Vagina (tissue), 2 donors: ENCODE measurements around the gene FSTL3. TPM values are rescaled to one million over a fixed set of nuclear protein-coding genes. Genes with fewer than 3 reads are reported as not detected.

Experiments
- DNase-seq, 2 donors: peaks; one replicate each; pipeline ENCODE4 v3.0.0-alpha.2; 2017; ENCODE audit errors: extremely low spot score in 2 of 2
- H3K27ac ChIP-seq: fragments of 200-600 bp; sonication (generic); one replicate; pipeline ENCODE4 v1.5.1; 2019
- H3K27me3 ChIP-seq: fragments of 200-600 bp; sonication (generic); one replicate; pipeline ENCODE4 v1.5.1; 2019
- H3K36me3 ChIP-seq, 2 donors: fragments of 200-600 bp; sonication (generic); one replicate each; pipeline ENCODE4 v1.5.1; 2017 to 2019
- H3K4me1 ChIP-seq: fragments of 200-600 bp; sonication (generic); one replicate; pipeline ENCODE4 v1.5.1; 2019
- H3K4me3 ChIP-seq, 2 donors: fragments of 200-600 bp; sonication (generic); 1 replicate in 1 of 2; 2 replicates in 1 of 2; pipeline ENCODE4 v1.5.1; 2016 to 2019
- H3K9me3 ChIP-seq: fragments of 200-600 bp; sonication (generic); one replicate; pipeline ENCODE4 v1.5.1; 2019
- CTCF ChIP-seq, 3 experiments: fragments of 450-650 bp in 2 of 3; fragments of 200-600 bp in 1 of 3; sonication (generic) in 1 of 3; IDR thresholded peaks; one replicate each; pipeline ENCODE4 v1.5.1; 2017 to 2019; ENCODE audit warnings: antibody characterized with exemption in 3 of 3, mild to moderate bottlenecking in 2 of 3, moderate library complexity in 2 of 3
- POLR2A ChIP-seq, 2 donors: fragments of 450-650 bp; IDR thresholded peaks; one replicate each; pipeline ENCODE4 v1.6.1; 2017; ENCODE audit warnings: antibody characterized with exemption in 2 of 2, mild to moderate bottlenecking in 2 of 2, moderate library complexity in 2 of 2
- POLR2AphosphoS5 ChIP-seq, 2 donors: sonication (generic); formaldehyde crosslinking; IDR thresholded peaks; one replicate each; pipeline ENCODE4 v1.9.0; 2017; ENCODE audit warnings: antibody characterized with exemption in 2 of 2, mild to moderate bottlenecking in 2 of 2, low read depth in 1 of 2; ENCODE audit not compliant: insufficient read depth in 1 of 2
- intact Hi-C: fragments of 100-400 bp; cut with DNase I; formaldehyde crosslinking; loops from one replicate; pipeline ENCODE4 v1.15.1; 2023
- total RNA-seq: library from RNA; depleted of rRNA; stranded (reverse); fragments of >200 nt; gene quantifications from one replicate; pipeline ENCODE4 v1.2.3, GENCODE V29; 2016

Gene FSTL3
- total RNA-seq, 1 donor from 2014 or later: 129 TPM

- Histone ChIP-seq H3K27ac (peak overlapping the region; percentile 99), H3K36me3 (no peaks in the 10 kb centered on the region)
- intact Hi-C loops: no loop called here
These were observed 5.1 kb downstream of the FSTL3 start for GRCh38 chr19:681029-682019.

GRCh38 chr19:682678-683320, 6.6 kb downstream of the FSTL3 start:
- intact Hi-C loops: no loop called here
- Histone ChIP-seq H3K36me3 (no peaks in the 10 kb centered on the region), H3K4me3 (no peak overlapping the region), H3K4me1 (peaks cover 19% of the 10 kb centered on the region), H3K27ac (no peak overlapping the region), H3K9me3 (no peaks in the 10 kb centered on the region), H3K27me3 (no peaks in the 10 kb centered on the region)
- TF ChIP-seq POLR2A (IDR thresholded peaks at IDR 0.05): no peak
- TF ChIP-seq CTCF (IDR thresholded peaks at IDR 0.05): no peak
- no peak for TF ChIP-seq POLR2AphosphoS5 (IDR thresholded peaks at IDR 0.05; ENCODE audit: insufficient read depth in 1 of 2, low read depth in 1 of 2)
- no peak for DNase-seq

More at GRCh38 chr19:681029-682019, 5.1 kb downstream of the FSTL3 start:
- Histone ChIP-seq H3K9me3 (no peaks in the 10 kb centered on the region), H3K4me3 (peak overlapping the region; percentile 72 to 95), H3K27me3 (no peaks in the 10 kb centered on the region), H3K4me1 (peaks cover 32% of the 10 kb centered on the region)
- DNase-seq: no peak
- TF ChIP-seq POLR2A (IDR thresholded peaks at IDR 0.05): no peak
- no peak for TF ChIP-seq POLR2AphosphoS5 (IDR thresholded peaks at IDR 0.05; ENCODE audit: insufficient read depth in 1 of 2, low read depth in 1 of 2)
- TF ChIP-seq CTCF (IDR thresholded peaks at IDR 0.05): no peak

- Histone ChIP-seq H3K27me3 (no peaks in the 10 kb centered on the region), H3K4me3 (no peak overlapping the region), H3K36me3 (no peaks in the 10 kb centered on the region), H3K9me3 (no peaks in the 10 kb centered on the region), H3K27ac (no peak overlapping the region), H3K4me1 (no peaks in the 10 kb centered on the region)
- TF ChIP-seq CTCF (IDR thresholded peaks at IDR 0.05) (no peak), POLR2A (IDR thresholded peaks at IDR 0.05) (no peak), POLR2AphosphoS5 (IDR thresholded peaks at IDR 0.05; ENCODE audit: insufficient read depth in 1 of 2, low read depth in 1 of 2) (no peak)
- intact Hi-C loops: no loop called here
- DNase-seq: no peak
These were observed 9.3 kb downstream of the FSTL3 start for GRCh38 chr19:685454-685931.

- H3K27ac ChIP-seq: no peak overlapping the region
- H3K9me3 ChIP-seq: no peaks in the 10 kb centered on the region
- no peaks in the 10 kb centered on the region for H3K36me3 ChIP-seq
- no peaks in the 10 kb centered on the region for H3K4me1 ChIP-seq
- DNase-seq: no peak
- TF ChIP-seq CTCF (IDR thresholded peaks at IDR 0.05): no peak
- no peak for TF ChIP-seq POLR2AphosphoS5 (IDR thresholded peaks at IDR 0.05; ENCODE audit: insufficient read depth in 1 of 2, low read depth in 1 of 2)
- TF ChIP-seq POLR2A (IDR thresholded peaks at IDR 0.05): no peak
- intact Hi-C loops: no loop called here
- no peak overlapping the region for H3K4me3 ChIP-seq
- no peaks in the 10 kb centered on the region for H3K27me3 ChIP-seq
These were observed 10.6 kb downstream of the FSTL3 start for GRCh38 chr19:686589-687297.
